GM19468 (cell line): Measurements from ENCODE around the gene MAST4.

Experiments used
- ATAC-seq: cut with Tn5 transposase; IDR thresholded peaks from one replicate; pipeline ENCODE4 v1.9.1; 2021; ENCODE audit warnings: mild to moderate bottlenecking, moderate library complexity, moderate number of reproducible peaks; ENCODE audit not compliant: unreplicated experiment; ENCODE audit errors: extremely low read depth

Gene MAST4

DNA sequence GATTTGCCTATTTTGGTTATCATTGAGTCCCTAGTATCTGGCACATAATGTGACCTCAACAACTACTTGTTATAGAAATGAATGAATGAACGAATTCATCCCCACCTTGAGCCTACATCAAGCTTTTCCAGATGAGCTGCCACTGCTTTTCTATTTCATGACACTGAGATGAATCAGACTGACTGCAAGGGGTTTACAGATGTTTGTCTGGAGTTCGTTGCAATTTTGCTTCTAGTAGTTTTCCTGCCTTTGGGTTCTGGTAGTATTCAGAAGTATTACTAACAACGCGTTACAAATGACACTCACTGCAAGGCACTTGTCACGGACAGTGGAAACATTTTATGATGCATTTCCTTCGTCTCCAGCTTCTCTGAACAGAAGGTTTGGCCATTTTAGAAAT is 378.1 kb downstream of the MAST4 start:
- ATAC-seq: no peak

DNA sequence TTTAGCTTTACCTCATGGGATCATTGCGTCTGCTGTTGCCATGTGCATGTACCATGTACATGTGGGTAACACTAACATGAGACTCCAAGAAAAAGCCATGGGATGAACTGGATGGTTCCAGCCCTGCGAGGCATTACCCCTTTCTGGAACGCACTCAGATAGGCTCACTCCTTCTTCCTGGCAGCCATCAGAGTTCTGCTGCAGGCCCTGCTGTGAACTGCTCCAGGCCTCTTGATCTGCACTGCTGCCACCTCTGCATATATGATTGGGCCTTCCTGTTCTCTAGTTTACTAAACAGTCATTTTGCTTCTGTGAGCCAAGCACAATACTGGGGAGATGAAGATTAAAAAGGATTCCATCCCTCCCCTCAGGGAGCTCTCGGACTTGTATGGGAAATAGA is 379.9 kb downstream of the MAST4 start:
- no peak for ATAC-seq

DNA sequence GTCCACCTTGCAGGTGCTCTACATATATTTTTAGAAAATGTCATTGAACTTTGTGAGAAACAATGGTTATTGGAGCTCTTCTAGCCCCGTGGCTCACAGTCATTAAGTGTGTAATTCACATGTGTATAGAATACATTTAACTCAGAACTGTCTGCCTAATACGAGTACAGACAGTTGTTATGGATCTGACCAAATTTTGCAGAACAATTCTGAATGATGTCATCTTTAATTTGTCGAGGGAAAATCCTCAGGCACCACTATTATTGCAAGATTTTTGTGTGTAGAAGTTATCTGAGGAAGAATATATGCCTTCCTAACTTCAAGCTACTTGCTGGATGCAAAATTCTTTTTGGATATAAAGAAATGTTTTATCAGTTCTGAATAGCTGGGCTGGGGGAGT is 383.5 kb downstream of the MAST4 start:
- no peak for ATAC-seq

DNA sequence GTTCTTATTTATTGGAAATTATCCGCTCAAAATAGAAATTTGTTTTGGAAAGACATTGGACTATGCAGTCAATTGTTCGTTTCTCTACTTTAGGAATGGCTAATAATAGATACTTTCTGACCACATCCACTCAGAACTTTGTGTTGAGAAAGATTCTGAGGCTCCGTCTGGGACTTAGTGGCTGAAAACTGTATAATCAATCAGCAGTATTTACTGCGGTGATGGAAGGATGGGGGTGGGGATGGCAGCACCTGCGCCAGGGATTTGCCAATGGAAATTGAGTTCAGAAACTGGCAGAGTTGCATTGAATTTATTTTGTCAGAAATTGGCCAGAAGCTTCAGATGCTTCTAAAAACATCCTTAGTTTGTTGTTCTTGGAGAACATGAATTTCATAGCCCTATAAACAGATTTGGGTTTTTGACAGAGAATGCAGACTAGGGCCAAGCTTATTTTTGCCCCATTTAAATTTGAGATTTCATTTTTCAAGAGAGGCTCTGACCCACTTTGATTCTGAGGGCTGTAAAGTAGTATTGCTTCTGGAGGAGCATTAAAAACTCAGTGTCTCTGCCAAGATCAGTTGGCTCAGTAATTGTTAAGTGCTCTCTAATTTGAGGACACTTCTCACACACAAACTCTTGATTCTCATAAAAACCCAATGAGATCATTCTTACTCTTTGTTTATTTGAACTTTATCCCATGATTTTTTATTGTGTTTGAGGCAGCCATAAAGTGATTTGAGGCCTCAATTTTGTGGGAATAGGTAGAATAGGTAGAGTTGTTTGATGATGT is 385.3 kb downstream of the MAST4 start:
- ATAC-seq: no peak

DNA sequence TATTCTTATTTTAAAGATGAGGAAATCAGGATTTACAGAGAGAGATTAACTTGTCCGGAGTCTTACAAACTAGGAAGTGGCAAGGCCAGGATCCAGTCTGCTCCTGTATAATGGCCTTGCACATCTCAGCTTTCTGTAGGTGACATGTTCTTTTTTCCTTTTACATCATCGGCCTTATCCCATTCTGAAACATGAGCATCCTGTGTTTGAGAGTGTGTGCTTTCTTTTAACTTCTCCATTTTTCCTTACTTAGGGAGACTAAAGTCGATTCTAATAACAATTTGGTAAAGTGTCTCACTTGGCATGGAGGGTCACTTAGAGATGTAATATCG is 385.8 kb downstream of the MAST4 start:
- no peak for ATAC-seq

DNA sequence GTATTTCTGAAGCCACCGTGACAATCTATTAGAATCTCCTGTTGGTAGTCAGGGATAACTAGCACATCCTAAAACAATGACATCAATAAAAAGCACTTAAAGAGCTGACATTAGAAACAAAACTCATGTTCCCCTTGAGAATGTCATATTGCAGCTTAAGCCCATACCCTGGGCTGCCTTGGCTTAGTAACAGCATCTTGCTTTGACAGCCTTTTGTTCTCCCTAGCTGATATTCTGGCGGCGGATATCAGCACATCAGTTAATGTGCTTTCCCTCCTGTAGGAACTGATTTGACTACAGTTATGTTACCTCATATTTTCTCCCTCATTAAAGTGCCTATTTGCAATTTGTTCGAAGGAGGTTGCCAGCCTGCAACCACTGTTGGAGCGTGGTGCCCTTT is 386.3 kb downstream of the MAST4 start:
- ATAC-seq: no peak

DNA sequence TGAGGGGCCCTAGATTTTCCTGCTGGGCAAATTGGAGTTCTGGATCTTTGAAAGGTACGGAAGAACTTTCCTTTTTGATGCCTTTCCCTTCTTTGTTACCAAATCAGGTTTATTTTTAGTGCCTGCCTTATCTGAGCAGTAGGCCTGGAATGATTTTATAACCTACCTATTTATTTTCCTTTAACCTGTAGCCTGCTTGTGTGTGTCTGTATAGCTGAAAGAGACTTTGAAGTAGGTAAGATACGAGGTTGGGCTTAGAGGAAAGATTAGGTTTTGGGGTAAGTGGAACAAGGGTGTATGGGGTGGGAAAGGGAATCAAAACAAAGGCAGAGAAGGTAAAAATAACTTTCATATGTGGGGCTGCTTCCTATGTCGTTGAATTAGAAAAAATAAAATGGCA is 389.2 kb downstream of the MAST4 start:
- ATAC-seq: no peak

DNA sequence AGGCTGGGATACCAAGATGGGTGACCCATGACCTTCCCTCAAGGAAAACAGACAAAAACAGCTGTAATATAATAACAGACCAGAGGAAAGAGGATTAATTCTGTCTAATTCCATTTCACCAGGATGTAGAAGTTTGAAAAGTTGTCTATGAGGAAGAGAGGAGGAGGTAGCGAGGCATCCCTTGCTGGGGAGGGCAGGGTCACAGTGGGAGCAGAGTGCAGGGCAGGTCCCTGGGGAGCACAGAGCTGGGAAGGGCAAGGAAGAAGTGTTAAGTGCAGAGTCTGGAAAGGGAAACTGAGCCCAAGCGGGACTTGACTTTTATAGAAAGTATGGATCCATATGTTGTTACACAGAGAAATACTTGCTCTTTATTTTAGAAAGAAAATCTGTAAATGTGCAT is 389.8 kb downstream of the MAST4 start:
- ATAC-seq: no peak

DNA sequence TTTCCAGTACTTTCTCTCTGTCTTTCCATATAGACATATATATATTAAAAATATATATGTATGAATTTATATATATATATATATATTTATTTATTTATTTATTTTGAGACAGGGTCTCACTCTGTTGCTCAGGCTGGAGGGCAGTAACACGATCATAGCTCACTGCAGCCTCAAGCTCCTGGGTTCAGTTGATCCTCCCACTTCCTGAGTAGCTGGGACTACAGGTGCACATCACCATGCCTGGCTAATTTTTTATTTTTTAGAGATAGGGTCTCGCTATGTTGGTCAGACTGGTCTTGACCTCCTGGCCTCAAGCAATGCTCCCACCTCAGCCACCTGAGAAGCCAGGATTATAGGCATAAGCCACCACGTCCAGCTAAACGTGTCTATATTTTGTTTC is 390.3 kb downstream of the MAST4 start:
- ATAC-seq: no peak

DNA sequence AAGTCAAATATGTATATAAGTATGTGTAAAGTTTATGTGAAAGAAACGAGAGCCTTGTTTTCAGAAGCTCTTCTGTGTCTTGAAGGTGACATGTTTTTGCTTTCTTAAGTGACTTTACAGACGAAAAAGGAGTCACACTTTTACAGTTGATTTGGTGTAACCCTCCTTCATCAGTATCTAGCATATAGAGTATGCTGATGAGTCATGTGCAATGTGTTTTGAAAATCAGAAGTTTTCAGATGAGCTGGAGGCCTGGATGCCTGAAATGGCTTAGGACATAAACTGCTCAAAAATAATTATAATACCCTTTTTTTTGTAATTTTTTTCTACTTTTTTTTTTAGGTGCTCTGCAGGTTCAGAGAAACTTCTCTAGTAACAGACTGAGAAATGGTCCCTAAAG is 390.9 kb downstream of the MAST4 start:
- no peak for ATAC-seq

DNA sequence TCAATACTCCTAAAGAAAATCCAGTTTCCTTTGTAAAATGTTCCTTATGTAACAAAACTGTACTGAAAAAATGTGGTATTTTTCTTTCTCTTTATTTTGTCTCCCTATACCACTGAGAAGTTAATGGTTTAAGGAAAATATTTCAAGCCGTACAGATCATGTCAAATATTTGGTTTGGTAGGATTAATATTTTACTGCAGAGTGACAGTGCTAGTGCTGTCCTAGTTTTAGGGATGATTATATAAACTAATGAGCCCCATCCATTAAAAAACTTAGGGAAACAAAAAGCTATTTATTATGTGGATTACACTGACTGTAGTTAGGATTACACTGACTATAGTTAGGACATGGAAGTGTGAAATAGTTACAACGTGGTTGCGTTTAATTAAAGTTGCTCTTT is 391.3 kb downstream of the MAST4 start:
- no peak for ATAC-seq

DNA sequence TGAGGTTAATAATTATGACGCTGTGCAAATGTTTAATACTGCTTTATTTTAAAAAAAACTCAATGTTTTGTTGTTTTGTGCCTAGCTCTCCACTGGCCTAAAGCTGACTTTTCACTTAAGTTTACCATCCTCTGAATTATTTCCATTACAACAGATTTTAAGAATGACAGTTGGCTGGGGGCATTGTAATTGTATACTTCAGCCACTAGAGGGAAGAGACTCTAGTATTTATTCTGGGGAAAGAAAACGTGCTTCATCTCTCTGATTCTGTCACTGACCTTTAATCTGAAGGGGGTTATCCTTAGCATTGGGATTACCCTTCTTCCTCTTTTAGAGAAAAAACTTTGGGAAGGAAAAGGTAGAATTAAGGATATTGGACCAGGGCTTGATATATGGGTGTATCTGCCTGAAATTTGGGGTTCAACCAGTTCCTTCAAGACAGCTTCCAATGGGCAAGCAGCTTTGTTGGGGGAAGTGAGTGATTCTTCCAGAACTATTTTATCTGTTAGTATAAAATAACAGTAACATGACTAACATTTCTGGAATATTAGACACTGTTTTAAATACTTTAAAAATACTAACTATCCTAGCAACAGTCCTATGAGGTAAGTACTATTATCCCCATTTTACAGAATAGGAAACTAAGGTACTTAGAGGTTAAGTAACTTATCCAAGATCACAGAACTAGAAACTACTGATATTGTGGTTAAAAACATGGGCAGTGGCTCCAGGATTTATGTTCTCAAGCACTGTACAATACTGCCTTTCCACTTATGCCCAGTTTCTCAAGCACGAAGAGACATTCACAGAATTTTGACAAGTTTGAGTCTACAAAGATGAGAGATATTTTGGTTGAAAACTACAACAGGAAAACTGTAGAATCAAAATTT is 392.0 kb downstream of the MAST4 start:
- no peak for ATAC-seq

DNA sequence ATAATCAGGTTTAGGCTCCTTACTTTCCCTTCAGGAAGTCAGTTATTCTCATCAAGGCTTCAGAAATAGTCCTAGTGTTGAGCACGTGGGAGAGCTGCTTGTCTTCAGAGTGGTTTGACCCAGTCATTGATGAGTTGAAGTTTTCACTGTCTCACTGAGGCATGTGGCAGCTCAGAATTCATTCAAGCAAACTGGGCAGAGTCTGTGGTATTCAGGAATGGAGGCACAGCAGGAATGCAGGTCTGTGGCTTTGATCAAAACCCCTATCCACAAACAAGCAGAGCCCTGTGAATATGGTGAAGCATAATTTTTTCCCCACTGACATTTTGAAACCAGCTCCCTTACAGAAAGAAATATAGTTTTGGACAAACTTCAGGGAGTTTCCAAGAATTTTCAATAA is 393.1 kb downstream of the MAST4 start:
- ATAC-seq: no peak

DNA sequence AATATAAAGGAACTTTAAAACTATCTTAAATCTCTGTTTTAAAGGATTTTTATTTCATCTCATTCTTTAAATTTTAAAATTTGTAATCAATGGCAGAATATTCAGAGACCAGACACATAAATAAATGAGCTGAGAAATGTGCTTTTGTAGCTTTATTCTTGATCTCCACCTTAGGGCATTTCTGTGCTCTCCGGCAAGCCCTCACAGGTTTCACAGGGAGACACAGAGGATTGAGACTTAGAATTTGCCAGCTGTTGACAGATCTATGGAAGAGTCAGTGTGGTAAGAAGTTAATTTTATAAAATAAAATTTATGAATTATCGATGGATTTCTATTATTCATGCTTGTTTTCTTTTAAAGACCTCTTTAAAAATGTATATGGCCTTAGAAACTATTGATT is 393.6 kb downstream of the MAST4 start:
- ATAC-seq: no peak

DNA sequence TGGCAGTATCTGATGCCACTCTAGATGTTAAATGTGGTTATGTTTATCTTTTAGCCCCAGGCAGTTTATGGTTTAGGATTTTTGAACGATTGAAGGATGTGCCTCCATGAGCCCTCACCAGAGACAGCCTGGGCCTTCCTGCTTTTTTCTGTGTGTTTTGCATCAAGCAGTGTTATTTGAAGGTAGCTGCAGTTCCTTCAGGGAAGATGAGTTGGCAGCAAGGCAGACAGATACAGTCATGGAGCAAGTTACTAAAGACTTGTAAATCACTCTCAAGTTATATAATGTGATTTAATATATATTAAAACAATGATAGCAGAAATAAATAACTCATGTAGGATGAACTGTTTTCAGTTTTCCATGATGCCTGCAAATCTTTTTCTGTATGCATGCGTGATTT is 395.6 kb downstream of the MAST4 start:
- no peak for ATAC-seq

DNA sequence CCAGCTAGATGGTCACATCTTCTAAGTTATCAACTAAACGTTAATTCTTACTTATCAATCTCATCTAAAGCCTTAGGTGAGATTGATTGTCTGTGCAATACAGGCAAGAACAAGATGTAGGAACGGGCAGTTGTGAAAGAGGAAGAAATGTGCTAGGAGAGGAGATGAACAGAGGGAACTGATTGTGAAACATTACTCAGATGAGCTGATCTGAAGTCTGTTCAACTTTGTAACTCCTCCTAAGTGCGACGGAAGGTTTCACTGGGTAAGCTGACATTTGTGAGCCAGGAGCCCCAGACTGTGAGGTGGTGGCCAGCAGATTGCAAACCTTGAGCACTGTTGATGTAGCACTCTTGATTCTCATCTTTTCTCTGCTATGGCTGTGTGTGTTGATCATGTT is 396.4 kb downstream of the MAST4 start:
- no peak for ATAC-seq

DNA sequence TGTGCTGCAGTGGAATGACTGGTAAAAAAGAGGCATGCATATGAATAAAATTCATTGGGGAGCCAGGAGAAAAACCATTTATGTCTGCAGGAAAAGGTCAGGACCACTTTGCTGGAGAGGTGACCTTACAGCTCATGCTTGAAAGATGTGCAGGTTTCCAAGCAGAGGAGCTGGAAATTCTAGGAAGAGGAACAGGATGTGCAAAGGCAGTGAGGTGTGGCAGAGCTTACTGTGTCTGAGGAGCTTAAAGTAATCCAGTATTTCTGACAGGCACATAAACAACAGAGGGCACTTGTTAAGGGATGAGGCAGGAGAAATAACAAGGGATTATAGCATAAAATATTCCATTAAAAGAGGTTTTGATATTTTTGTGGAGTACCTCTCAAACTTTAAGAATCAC is 397.3 kb downstream of the MAST4 start:
- no peak for ATAC-seq

DNA sequence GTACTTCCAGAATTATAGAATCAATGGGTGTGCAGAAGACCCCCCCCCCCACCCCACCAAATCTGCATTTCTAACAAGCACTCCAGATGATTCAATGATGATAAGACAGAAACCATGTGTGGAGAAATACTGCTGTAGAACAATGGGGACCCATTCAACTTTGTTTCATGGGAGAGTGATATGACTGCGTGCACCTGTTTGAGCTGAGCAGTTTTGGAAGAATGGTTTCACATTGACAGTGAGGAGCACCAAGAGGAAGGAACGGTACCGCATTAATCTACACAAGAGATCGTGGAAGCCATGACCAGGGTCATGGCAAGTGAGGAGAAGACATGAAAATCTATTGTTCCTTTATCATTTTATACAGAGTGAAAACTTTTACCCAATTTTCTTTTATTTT is 397.7 kb downstream of the MAST4 start:
- ATAC-seq: no peak

DNA sequence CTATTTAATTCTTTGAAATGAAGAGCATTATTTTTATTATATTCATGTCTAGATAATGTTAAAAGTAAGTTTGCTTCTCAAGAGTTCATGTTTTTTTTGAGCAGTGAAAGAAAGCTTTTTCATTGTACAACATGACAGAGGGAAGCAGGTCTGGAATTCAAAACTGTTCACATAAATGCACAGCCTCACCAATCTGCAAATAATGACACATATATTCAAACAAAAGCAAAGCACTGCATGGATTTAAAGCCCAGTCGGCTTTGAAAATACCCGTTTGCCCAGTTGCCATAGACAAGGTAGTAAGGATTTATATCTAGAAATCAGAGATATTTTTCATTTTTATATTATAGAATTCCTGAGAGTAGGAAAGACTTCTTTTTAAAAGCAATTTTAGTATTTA is 398.6 kb downstream of the MAST4 start:
- ATAC-seq: no peak

DNA sequence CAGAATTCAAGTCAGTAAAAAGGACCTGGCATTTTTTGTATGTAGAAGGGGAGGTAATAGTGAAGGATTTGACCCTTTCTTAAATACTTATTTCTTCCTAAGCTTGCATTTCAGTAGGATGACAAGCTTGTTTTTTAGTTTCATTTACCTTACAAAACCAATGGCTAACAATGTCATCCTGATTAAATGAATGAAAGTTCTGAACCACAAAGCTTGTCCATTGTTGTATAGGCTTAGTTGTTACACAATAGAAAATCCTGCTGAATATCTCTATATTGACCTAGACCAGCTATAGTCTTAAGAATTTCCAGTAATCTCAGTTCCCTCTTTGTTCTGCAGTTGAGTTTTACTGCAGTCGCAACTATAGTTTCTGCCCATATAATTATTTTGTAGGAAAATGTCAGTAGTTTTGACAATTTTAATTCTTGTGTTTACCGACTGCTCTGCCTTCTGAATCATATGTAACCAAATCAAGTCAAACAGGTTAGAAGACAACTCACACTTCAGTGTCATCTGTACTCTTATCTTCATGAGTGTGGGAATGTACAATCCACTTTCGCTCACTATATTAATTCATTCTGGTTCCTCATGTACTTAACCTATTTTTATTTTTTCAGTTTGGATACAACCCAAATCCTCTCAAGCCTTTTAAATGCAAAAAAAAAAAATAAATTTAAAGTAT is 404.7 kb downstream of the MAST4 start:
- ATAC-seq: no peak
